KMS-11 (cell line): ENCODE results near the gene EPX.

ENCODE experiments used
- H2AFZ ChIP-seq: fragments of 200-600 bp; sonication (generic); 2 replicates; pipeline ENCODE4 v1.6.1; 2016; ENCODE audit warnings: antibody characterized with exemption, mixed run types, low read depth
- H3K27ac ChIP-seq: fragments of 200-600 bp; sonication (generic); 2 replicates; pipeline ENCODE4 v1.6.1; 2016; ENCODE audit warnings: mild to moderate bottlenecking, mixed run types
- H3K27me3 ChIP-seq: fragments of 200-600 bp; sonication (generic); 2 replicates; pipeline ENCODE4 v1.6.1; 2017; ENCODE audit warnings: mild to moderate bottlenecking, low read depth, mixed run types, moderate library complexity; ENCODE audit not compliant: insufficient read depth
- H3K36me3 ChIP-seq: fragments of 200-600 bp; sonication (generic); 2 replicates; pipeline ENCODE4 v1.6.1; 2017; ENCODE audit warnings: mild to moderate bottlenecking, mixed run types; ENCODE audit not compliant: insufficient read depth
- H3K4me1 ChIP-seq: fragments of 200-600 bp; sonication (generic); 2 replicates; pipeline ENCODE4 v1.6.1; 2016; ENCODE audit warnings: mild to moderate bottlenecking, low read depth, mixed run types; ENCODE audit not compliant: poor library complexity, severe bottlenecking
- H3K4me2 ChIP-seq: fragments of 200-600 bp; sonication (generic); 2 replicates; pipeline ENCODE4 v1.7.0; 2016; ENCODE audit warnings: mild to moderate bottlenecking, mixed run types
- H3K4me3 ChIP-seq: fragments of 200-600 bp; sonication (generic); IDR thresholded peaks from 2 replicates; pipeline ENCODE4 v1.6.1; 2017; ENCODE audit warnings: low read depth, low read length, mixed read lengths; ENCODE audit not compliant: insufficient read depth
- H3K79me2 ChIP-seq: fragments of 200-600 bp; sonication (generic); 2 replicates; pipeline ENCODE4 v1.6.1; 2016; ENCODE audit warnings: low read depth, mixed run types; ENCODE audit not compliant: insufficient read depth
- H3K9ac ChIP-seq: fragments of 200-600 bp; sonication (generic); 2 replicates; pipeline ENCODE4 v1.6.1; 2016; ENCODE audit warnings: mild to moderate bottlenecking, mixed run types
- H4K20me1 ChIP-seq: fragments of 200-600 bp; sonication (generic); 2 replicates; pipeline ENCODE4 v1.6.1; 2016; ENCODE audit warnings: mild to moderate bottlenecking, mixed run types; ENCODE audit not compliant: insufficient read depth
- TF ChIP-seq, protein P1 (sequence below): fragments of 200-600 bp; sonication (generic); conservative IDR thresholded peaks from 2 replicates; pipeline ENCODE4 v1.6.1; 2017; ENCODE audit warnings: low read depth, mild to moderate bottlenecking, antibody characterized with exemption, low read length, moderate library complexity, mixed read lengths

EPX gene

DNA sequence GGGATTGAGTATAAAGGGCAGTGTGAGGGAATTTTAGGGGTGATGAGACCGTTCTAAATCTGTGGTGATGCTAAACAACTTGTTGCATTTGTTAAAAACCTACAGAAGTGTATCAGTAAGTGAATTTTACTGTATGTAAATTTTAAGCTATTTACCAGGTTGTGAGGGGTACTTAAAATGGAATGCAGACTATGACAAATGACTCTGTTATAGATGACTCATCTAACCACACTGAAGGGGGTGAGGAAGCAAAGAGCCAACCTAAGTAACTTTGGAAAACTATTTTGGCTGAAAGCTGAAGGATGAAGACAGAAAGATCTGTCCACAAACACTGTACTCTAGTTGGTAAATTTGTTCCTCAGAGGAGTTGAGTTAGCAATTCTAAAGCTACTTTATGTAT lies 31.8 kb downstream of the EPX start:
- peaks cover 8% of the 10 kb centered on the region for H3K4me1 ChIP-seq
- no peak overlapping the region for H3K9ac ChIP-seq
- no peak overlapping the region for H3K4me2 ChIP-seq
- H3K27ac ChIP-seq: no peak overlapping the region
- H4K20me1 ChIP-seq: no peaks in the 10 kb centered on the region
- TF ChIP-seq, protein P1, sequence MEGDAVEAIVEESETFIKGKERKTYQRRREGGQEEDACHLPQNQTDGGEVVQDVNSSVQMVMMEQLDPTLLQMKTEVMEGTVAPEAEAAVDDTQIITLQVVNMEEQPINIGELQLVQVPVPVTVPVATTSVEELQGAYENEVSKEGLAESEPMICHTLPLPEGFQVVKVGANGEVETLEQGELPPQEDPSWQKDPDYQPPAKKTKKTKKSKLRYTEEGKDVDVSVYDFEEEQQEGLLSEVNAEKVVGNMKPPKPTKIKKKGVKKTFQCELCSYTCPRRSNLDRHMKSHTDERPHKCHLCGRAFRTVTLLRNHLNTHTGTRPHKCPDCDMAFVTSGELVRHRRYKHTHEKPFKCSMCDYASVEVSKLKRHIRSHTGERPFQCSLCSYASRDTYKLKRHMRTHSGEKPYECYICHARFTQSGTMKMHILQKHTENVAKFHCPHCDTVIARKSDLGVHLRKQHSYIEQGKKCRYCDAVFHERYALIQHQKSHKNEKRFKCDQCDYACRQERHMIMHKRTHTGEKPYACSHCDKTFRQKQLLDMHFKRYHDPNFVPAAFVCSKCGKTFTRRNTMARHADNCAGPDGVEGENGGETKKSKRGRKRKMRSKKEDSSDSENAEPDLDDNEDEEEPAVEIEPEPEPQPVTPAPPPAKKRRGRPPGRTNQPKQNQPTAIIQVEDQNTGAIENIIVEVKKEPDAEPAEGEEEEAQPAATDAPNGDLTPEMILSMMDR: no peak
- no peak overlapping the region for H2AFZ ChIP-seq
- no peaks in the 10 kb centered on the region for H3K79me2 ChIP-seq
- no peaks in the 10 kb centered on the region for H3K36me3 ChIP-seq
- H3K4me3 ChIP-seq: no peak overlapping the region
- H3K27me3 ChIP-seq: no peaks in the 10 kb centered on the region

DNA sequence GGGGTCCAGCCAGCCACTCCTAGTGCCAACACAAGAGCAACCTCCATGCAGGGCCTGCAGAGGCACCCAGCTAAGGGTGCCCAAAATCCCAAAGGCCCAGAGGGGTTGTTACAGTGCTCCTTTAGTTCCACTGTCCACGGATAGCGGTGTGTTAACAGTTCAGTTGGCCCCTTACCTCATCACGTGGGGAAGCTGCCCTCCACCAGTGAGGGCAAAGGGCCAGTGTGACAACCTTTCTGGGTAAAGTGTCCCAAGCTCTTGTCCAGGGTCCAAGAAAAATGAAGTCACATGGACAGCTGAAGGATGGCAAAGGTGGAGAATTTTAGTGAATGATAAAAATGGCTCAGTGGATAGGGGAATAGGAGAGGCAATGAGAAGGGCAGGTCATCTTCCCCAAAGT lies 35.2 kb downstream of the EPX start:
- Histone ChIP-seq H3K27me3 (peaks cover 14% of the 10 kb centered on the region; the same call in 1 of the 2 replicates), H3K4me1 (peaks cover 6% of the 10 kb centered on the region), H4K20me1 (no peaks in the 10 kb centered on the region), H3K9ac (no peak overlapping the region), H3K79me2 (no peaks in the 10 kb centered on the region), H3K36me3 (no peaks in the 10 kb centered on the region), H3K4me2 (no peak overlapping the region), H2AFZ (no peak overlapping the region), H3K4me3 (no peak overlapping the region), H3K27ac (no peak overlapping the region)
- TF ChIP-seq, protein P1: no peak

DNA sequence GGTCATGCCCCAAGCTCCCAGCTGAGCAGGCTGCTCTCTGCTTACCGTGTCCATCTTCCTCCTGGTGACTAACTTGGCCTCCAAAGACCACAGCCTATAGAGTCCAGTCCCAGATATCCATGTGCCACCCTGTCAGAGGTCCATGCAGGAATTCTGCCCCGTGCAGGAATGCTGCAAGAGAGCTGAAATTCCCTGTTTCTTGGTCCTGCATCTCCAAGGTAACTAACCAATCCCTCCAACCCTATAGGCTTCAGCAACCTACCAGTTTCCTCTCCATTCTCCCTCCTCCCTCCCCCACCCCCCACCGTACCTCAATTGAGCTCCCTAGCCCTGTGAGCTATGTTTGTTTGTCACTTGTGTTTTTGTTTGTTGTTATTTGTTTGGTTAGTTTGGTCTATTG lies 36.2 kb downstream of the EPX start:
- no peak overlapping the region for H3K27ac ChIP-seq
- TF ChIP-seq, protein P1: no peak
- peaks cover 14% of the 10 kb centered on the region; the same call in 1 of the 2 replicates for H3K27me3 ChIP-seq

DNA sequence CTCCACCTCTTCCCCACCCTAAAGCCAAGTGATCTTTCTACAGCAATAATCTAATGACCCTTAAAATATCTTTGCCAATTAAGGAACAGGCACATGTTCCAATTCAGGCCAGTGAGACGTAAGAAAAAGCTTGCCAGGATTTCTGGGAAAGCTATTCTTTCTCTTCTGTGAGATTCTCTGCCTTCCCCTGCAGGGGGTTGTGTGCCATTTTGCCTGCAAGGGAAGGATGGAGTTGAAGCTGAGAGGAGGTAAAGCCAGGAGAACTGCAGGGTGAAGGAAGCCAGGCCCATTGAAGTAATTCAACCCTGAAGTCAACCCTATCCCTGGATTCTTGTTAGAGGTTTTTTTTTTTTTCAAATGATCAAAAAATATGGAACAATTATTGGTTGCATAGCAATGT lies 36.9 kb downstream of the EPX start:
- H3K27ac ChIP-seq: no peak overlapping the region
- H4K20me1 ChIP-seq: no peaks in the 10 kb centered on the region
- TF ChIP-seq, protein P1: no peak
- H3K9ac ChIP-seq: no peak overlapping the region
- no peaks in the 10 kb centered on the region for H3K36me3 ChIP-seq
- peaks cover 17% of the 10 kb centered on the region; the same call in 1 of the 2 replicates for H3K27me3 ChIP-seq
- no peak overlapping the region for H3K4me3 ChIP-seq
- peaks cover 8% of the 10 kb centered on the region for H3K4me1 ChIP-seq
- no peaks in the 10 kb centered on the region for H3K79me2 ChIP-seq
- no peak overlapping the region for H3K4me2 ChIP-seq
- no peak overlapping the region for H2AFZ ChIP-seq

More for the DNA sequence above, 36.2 kb downstream of the EPX start:
- Histone ChIP-seq H3K36me3 (no peaks in the 10 kb centered on the region), H2AFZ (no peak overlapping the region), H3K79me2 (no peaks in the 10 kb centered on the region), H4K20me1 (no peaks in the 10 kb centered on the region), H3K4me2 (no peak overlapping the region), H3K9ac (no peak overlapping the region), H3K4me1 (peaks cover 8% of the 10 kb centered on the region), H3K4me3 (no peak overlapping the region)
